DOHH2 (cell line): ENCODE data around the gene SCYGR6.
"Not testable (repeated sequence)": the region's sequence is repeated elsewhere in the genome, so short reads cannot be mapped to it uniquely, and the experiment has no call there.

Source experiments
- H3F3A ChIP-seq: fragments of 200-600 bp; sonication (generic), shearing (Covaris generic); 2 replicates; pipeline ENCODE4 v1.6.0; 2016; ENCODE audit warnings: antibody characterized with exemption, mild to moderate bottlenecking; ENCODE audit not compliant: control insufficient read depth, insufficient read depth
- H3K27ac ChIP-seq: fragments of 200-600 bp; sonication (generic); 2 replicates; pipeline ENCODE4 v1.5.1; 2014; ENCODE audit warnings: low read depth, mild to moderate bottlenecking, low read length, moderate library complexity
- H3K27me3 ChIP-seq: fragments of 200-600 bp; sonication (generic); 2 replicates; pipeline ENCODE4 v1.6.1; 2014; ENCODE audit warnings: mild to moderate bottlenecking, low read length, mixed read lengths; ENCODE audit not compliant: control insufficient read depth
- H3K36me3 ChIP-seq: fragments of 200-600 bp; sonication (generic); 2 replicates; pipeline ENCODE4 v1.6.1; 2014; ENCODE audit warnings: mild to moderate bottlenecking, low read length, moderate library complexity, mixed read lengths; ENCODE audit not compliant: control insufficient read depth
- H3K4me1 ChIP-seq: fragments of 200-600 bp; sonication (generic); 2 replicates; pipeline ENCODE4 v1.6.1; 2014; ENCODE audit warnings: mild to moderate bottlenecking, low read length, mixed read lengths; ENCODE audit not compliant: control insufficient read depth
- H3K4me2 ChIP-seq: fragments of 200-600 bp; sonication (generic); 2 replicates; pipeline ENCODE4 v1.6.0; 2014; ENCODE audit warnings: mild to moderate bottlenecking, low read length, moderate library complexity
- H3K4me3 ChIP-seq: fragments of 200-600 bp; sonication (generic); 2 replicates; pipeline ENCODE4 v1.5.1; 2014; ENCODE audit warnings: mild to moderate bottlenecking, low read length, mixed read lengths
- H3K79me2 ChIP-seq: fragments of 200-600 bp; sonication (generic); 2 replicates; pipeline ENCODE4 v1.6.1; 2014; ENCODE audit warnings: mild to moderate bottlenecking, low read length, mixed read lengths; ENCODE audit not compliant: control insufficient read depth
- H3K9me2 ChIP-seq: fragments of 200-600 bp; sonication (generic); replicated peaks from 2 replicates; pipeline ENCODE4 v1.6.1; 2014; ENCODE audit warnings: mild to moderate bottlenecking, low read length, mixed read lengths; ENCODE audit not compliant: control insufficient read depth
- H3K9me3 ChIP-seq: fragments of 200-600 bp; sonication (generic); 2 replicates; pipeline ENCODE4 v1.6.1; 2014; ENCODE audit warnings: antibody characterized with exemption, low read length, mixed read lengths; ENCODE audit not compliant: control insufficient read depth, insufficient read depth
- H4K20me1 ChIP-seq: fragments of 200-600 bp; sonication (generic); 2 replicates; pipeline ENCODE4 v1.6.0; 2014; ENCODE audit warnings: low read depth, mild to moderate bottlenecking, antibody characterized with exemption, low read length, moderate library complexity; ENCODE audit not compliant: control insufficient read depth, insufficient read depth
- EZH2phosphoT487 ChIP-seq: fragments of 200-600 bp; sonication (generic); IDR thresholded peaks from 2 replicates; pipeline ENCODE4 v1.6.1; 2017; ENCODE audit warnings: borderline replicate concordance, mild to moderate bottlenecking, antibody characterized with exemption, low read length, moderate library complexity, mixed read lengths
- TF ChIP-seq, protein P1 (sequence below): fragments of 200-600 bp; sonication (generic); IDR thresholded peaks from one replicate; pipeline ENCODE4 v1.5.1; 2014; ENCODE audit warnings: antibody characterized with exemption, mild to moderate bottlenecking, low read depth, low read length; ENCODE audit not compliant: poor library complexity, severe bottlenecking

Gene SCYGR6

GRCh38 chr2:227765788-227766372 is 41.3 kb upstream of the SCYGR6 start:
- H3F3A ChIP-seq, result no peaks in the 10 kb centered on the region
- H3K9me3 ChIP-seq, result no peaks in the 10 kb centered on the region
- no peaks in the 10 kb centered on the region for H4K20me1 ChIP-seq
- H3K9me2 ChIP-seq, result no peaks in the 10 kb centered on the region
- no peak overlapping the region for H3K4me3 ChIP-seq
- no peaks in the 10 kb centered on the region for H3K36me3 ChIP-seq
- TF ChIP-seq, protein P1, sequence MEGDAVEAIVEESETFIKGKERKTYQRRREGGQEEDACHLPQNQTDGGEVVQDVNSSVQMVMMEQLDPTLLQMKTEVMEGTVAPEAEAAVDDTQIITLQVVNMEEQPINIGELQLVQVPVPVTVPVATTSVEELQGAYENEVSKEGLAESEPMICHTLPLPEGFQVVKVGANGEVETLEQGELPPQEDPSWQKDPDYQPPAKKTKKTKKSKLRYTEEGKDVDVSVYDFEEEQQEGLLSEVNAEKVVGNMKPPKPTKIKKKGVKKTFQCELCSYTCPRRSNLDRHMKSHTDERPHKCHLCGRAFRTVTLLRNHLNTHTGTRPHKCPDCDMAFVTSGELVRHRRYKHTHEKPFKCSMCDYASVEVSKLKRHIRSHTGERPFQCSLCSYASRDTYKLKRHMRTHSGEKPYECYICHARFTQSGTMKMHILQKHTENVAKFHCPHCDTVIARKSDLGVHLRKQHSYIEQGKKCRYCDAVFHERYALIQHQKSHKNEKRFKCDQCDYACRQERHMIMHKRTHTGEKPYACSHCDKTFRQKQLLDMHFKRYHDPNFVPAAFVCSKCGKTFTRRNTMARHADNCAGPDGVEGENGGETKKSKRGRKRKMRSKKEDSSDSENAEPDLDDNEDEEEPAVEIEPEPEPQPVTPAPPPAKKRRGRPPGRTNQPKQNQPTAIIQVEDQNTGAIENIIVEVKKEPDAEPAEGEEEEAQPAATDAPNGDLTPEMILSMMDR, result no peak
- TF ChIP-seq EZH2phosphoT487, result no peak
- no peaks in the 10 kb centered on the region for H3K4me1 ChIP-seq
- no peak overlapping the region for H3K4me2 ChIP-seq
- H3K27me3 ChIP-seq, result no peaks in the 10 kb centered on the region
- H3K79me2 ChIP-seq, result no peaks in the 10 kb centered on the region
- no peak overlapping the region for H3K27ac ChIP-seq

DNA sequence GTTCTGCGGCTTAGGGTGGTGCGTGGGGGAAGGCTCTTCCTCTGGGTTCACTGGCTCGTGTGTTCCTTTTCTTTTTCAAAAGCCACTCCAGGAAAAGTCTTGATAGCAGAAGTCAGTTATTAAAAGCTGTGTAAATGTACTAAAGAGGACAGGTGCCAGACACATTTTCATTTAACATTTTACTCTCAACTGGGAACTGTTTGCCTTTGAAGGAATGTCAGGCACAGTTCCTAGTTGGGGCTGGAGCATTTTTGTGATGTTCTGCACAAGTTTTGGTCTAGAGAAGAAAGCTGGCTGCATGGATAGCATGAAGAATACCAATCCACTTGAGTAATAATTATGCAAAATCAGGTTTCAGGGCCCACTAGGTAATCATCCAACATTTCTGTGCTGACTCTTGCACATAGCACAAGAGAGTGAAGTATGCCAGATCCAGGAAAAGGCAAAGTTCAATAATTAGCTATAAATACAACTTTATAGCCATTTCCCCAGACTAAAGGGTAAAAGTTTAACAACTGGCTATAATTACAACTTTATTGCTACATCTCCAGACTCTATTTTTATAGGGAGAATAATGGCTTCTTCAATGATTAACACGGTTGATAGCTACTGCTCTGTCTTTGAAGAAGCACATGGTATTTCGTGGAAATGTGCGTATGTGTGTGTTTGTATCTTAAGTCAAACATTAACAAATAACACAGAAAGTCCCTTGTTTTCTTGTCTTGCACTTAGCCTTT is 37.4 kb upstream of the SCYGR6 start:
- Histone ChIP-seq H3K4me1 (no peaks in the 10 kb centered on the region), H3K36me3 (no peaks in the 10 kb centered on the region), H4K20me1 (no peaks in the 10 kb centered on the region), H3K4me2 (no peak overlapping the region), H3K27me3 (no peaks in the 10 kb centered on the region), H3K4me3 (no peak overlapping the region), H3K79me2 (no peaks in the 10 kb centered on the region), H3K27ac (no peak overlapping the region), H3F3A (no peaks in the 10 kb centered on the region), H3K9me3 (no peaks in the 10 kb centered on the region), H3K9me2 (no peaks in the 10 kb centered on the region)
- no peak for TF ChIP-seq EZH2phosphoT487
- TF ChIP-seq, protein P1, result no peak

GRCh38 chr2:227759411-227760118 is 35.0 kb upstream of the SCYGR6 start:
- Histone ChIP-seq H3K4me2 (no peak overlapping the region), H3K27ac (no peak overlapping the region), H3K9me2 (no peaks in the 10 kb centered on the region), H3K4me3 (no peak overlapping the region), H3K79me2 (no peaks in the 10 kb centered on the region), H4K20me1 (no peaks in the 10 kb centered on the region), H3F3A (no peaks in the 10 kb centered on the region), H3K9me3 (no peaks in the 10 kb centered on the region), H3K4me1 (no peaks in the 10 kb centered on the region), H3K36me3 (no peaks in the 10 kb centered on the region), H3K27me3 (no peaks in the 10 kb centered on the region)
- TF ChIP-seq, protein P1, result no peak
- TF ChIP-seq EZH2phosphoT487, result no peak

GRCh38 chr2:227756261-227756660 is 31.7 kb upstream of the SCYGR6 start:
- H3F3A ChIP-seq, H3K9me2 ChIP-seq, H3K4me2 ChIP-seq, H3K9me3 ChIP-seq, H3K4me3 ChIP-seq, H3K4me1 ChIP-seq, H3K27ac ChIP-seq, H3K36me3 ChIP-seq, H3K27me3 ChIP-seq, H4K20me1 ChIP-seq, H3K79me2 ChIP-seq: not testable (repeated sequence)
